HepG2 (cell line): ENCODE measurements around the gene ANKRD11. TPM values are rescaled to one million over a fixed set of nuclear protein-coding genes. Genes with fewer than 3 reads are reported as not detected.

Source experiments
- ADNP ChIP-seq: sonication (generic); formaldehyde crosslinking; IDR thresholded peaks from 2 replicates; pipeline ENCODE4 v1.4.0; 2020; ENCODE audit warnings: missing genetic modification reagents
- AHR ChIP-seq: IDR thresholded peaks from 2 replicates; pipeline ENCODE4 v1.6.1; 2018; ENCODE audit warnings: missing genetic modification reagents, missing compliant biosample characterization
- ATRX ChIP-seq: sonication (generic); formaldehyde crosslinking; IDR thresholded peaks from 2 replicates; pipeline ENCODE4 v1.4.0; 2020; ENCODE audit warnings: missing genetic modification reagents, borderline replicate concordance
- ERF ChIP-seq: IDR thresholded peaks from 2 replicates; pipeline ENCODE4 v1.6.1; 2018; ENCODE audit warnings: missing biosample characterization, missing genetic modification reagents
- EZH2 ChIP-seq: conservative IDR thresholded peaks from 2 replicates; pipeline ENCODE4 v1.6.1; 2012; ENCODE audit warnings: mild to moderate bottlenecking, low read depth, low read length, moderate library complexity
- GATA4 ChIP-seq: sonication (generic); IDR thresholded peaks from 2 replicates; pipeline ENCODE4 v1.6.1; 2016; ENCODE audit warnings: antibody characterized with exemption, low read depth, borderline replicate concordance
- HNF4A ChIP-seq: sonication (generic); formaldehyde crosslinking; IDR thresholded peaks from 2 replicates; pipeline ENCODE4 v1.4.0; 2020; ENCODE audit warnings: missing genetic modification reagents
- KAT7 ChIP-seq: IDR thresholded peaks from 2 replicates; pipeline ENCODE4 v1.6.1; 2018; ENCODE audit warnings: borderline replicate concordance, missing compliant biosample characterization
- PHF21A ChIP-seq: sonication (generic); formaldehyde crosslinking; IDR thresholded peaks from 2 replicates; pipeline ENCODE4 v1.5.0; 2020; ENCODE audit warnings: mild to moderate bottlenecking, missing genetic modification reagents
- POLR2A ChIP-seq, 2 experiments: IDR thresholded peaks; 2 replicates each; pipeline ENCODE4 v1.6.1; 2011; ENCODE audit warnings: low read depth in 2 of 2, low read length in 2 of 2, mild to moderate bottlenecking in 1 of 2, moderate library complexity in 1 of 2; ENCODE audit not compliant: insufficient read depth in 1 of 2
- SAP130 ChIP-seq: IDR thresholded peaks from 2 replicates; pipeline ENCODE4 v1.6.1; 2016; ENCODE audit warnings: low read depth
- SP1 ChIP-seq, 2 experiments: fragments of 450-650 bp in 1 of 2; sonication (generic) in 1 of 2; formaldehyde crosslinking in 1 of 2; IDR thresholded peaks; 2 replicates each; pipeline versions ENCODE4 v1.4.0 to v1.6.1; 2016 to 2020; ENCODE audit warnings: missing genetic modification reagents in 1 of 2
- SP4 ChIP-seq: sonication (generic); formaldehyde crosslinking; IDR thresholded peaks from 2 replicates; pipeline ENCODE4 v1.8.1; 2023; ENCODE audit warnings: mild to moderate bottlenecking, missing genetic modification reagents
- TEAD3 ChIP-seq: optimal IDR thresholded peaks from 2 replicates; pipeline ENCODE3; 2016; ENCODE audit warnings: borderline replicate concordance
- ZBTB8A ChIP-seq: sonication (generic); formaldehyde crosslinking; IDR thresholded peaks from 2 replicates; pipeline ENCODE4 v1.4.0; 2020; ENCODE audit warnings: mild to moderate bottlenecking, low read depth, missing genetic modification reagents, borderline replicate concordance
- ZNF382 ChIP-seq: sonication (generic); formaldehyde crosslinking; IDR thresholded peaks from 2 replicates; pipeline ENCODE4 v1.5.0; 2020; ENCODE audit warnings: missing genetic modification reagents, mild to moderate bottlenecking, borderline replicate concordance
- ZSCAN25 ChIP-seq: sonication (generic); formaldehyde crosslinking; IDR thresholded peaks from 2 replicates; pipeline ENCODE4 v1.8.0; 2022; ENCODE audit warnings: mild to moderate bottlenecking, missing genetic modification reagents
- polyA plus RNA-seq, 8 experiments: library from polyadenylated mRNA; depleted of rRNA in 3 of 8; stranded (reverse) in 7 of 8; unstranded in 1 of 8; fragments of >200 nt; fragmentation: Illumina TruSeq in 4 of 8; extraction: Trizol in 4 of 8; gene quantifications; 2 replicates each; pipeline versions ENCODE4 v1.2.1 to v1.2.3, GENCODE V29; 2011 to 2016; ENCODE audit warnings: low read depth in 4 of 8, missing spikeins in 1 of 8, mixed read lengths in 1 of 8; ENCODE audit not compliant: insufficient read depth in 1 of 8
- total RNA-seq, 5 experiments: library from RNA; depleted of rRNA; stranded (reverse); fragments of >200 nt; fragmentation: Illumina TruSeq; extraction: Trizol; gene quantifications; 2 replicates each; pipeline ENCODE4 v1.2.3, GENCODE V29; 2016; ENCODE audit warnings: low read depth in 1 of 5
- TF ChIP-seq, protein P1 (sequence below): sonication (generic); formaldehyde crosslinking; IDR thresholded peaks from 2 replicates; pipeline ENCODE4 v1.8.1; 2022; ENCODE audit warnings: low read depth, mild to moderate bottlenecking, missing genetic modification reagents
- TF ChIP-seq, protein P2 (sequence below): sonication (generic); formaldehyde crosslinking; IDR thresholded peaks from 2 replicates; pipeline ENCODE4 v1.4.0; 2020; ENCODE audit warnings: low read depth, mild to moderate bottlenecking, missing genetic modification reagents
- TF ChIP-seq, protein P3 (sequence below): sonication (generic); formaldehyde crosslinking; IDR thresholded peaks from 2 replicates; pipeline ENCODE4 v1.4.0; 2020; ENCODE audit warnings: mild to moderate bottlenecking, missing genetic modification reagents
- TF ChIP-seq, protein P4 (sequence below): sonication (generic); formaldehyde crosslinking; IDR thresholded peaks from 2 replicates; pipeline ENCODE4 v1.8.0; 2022; ENCODE audit warnings: missing genetic modification reagents, mild to moderate bottlenecking, borderline replicate concordance

The ANKRD11 gene
- total and polyA plus RNA-seq, 2 of the 13 experiments (the other 11 are each of a cell fraction or from before 2014, with no cell fraction given): 21.4 to 38.4 TPM

DNA sequence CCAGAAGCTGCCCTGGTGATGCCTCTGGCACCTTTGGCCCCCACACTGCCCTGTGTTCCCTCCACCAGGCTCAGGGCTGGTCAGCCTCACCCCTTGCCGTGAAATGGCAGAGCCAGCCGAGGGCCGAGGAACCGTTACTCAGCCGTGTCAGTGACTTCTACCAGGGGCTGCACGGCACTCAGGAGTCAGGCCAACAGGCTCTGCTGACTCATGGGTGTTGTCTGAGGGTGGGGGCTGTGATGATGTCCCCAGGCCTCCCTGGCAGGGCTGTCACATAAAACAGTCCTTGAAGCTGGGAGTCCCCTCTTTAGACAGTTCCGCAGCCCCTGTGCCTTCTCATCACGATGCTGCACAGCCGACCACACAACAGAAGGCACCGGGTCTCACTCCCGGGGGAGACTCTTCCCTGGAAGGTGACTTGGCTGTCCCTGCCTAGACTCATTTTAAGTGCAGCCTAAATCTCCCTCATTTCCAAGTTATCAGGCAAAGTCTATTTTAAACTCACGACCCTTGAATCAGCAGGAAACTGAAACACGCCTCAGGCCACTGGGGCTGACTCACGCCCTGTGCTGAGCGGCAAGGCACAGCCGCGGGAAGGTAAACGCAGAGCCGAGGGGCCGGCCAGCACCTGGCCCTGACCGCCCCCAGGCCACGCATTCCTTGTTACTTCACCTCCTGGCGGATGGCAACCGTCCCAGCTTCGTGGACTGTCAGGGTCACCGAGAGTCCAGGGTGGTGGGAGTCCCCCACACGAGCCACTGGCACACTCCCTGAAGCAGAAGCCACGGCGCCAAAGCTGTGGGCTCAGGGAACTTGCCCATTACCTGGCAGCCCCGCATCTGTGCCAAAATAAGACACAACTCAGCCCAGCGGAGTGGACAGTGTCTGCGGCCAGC lies 170.2 kb downstream of the ANKRD11 start (continued):
- TF ChIP-seq ZSCAN25 (CRISPR knock-in tag): 0 out of 2 replicates have a peak, but pooled peaks have one; percentile 27
- TF ChIP-seq, protein P1, sequence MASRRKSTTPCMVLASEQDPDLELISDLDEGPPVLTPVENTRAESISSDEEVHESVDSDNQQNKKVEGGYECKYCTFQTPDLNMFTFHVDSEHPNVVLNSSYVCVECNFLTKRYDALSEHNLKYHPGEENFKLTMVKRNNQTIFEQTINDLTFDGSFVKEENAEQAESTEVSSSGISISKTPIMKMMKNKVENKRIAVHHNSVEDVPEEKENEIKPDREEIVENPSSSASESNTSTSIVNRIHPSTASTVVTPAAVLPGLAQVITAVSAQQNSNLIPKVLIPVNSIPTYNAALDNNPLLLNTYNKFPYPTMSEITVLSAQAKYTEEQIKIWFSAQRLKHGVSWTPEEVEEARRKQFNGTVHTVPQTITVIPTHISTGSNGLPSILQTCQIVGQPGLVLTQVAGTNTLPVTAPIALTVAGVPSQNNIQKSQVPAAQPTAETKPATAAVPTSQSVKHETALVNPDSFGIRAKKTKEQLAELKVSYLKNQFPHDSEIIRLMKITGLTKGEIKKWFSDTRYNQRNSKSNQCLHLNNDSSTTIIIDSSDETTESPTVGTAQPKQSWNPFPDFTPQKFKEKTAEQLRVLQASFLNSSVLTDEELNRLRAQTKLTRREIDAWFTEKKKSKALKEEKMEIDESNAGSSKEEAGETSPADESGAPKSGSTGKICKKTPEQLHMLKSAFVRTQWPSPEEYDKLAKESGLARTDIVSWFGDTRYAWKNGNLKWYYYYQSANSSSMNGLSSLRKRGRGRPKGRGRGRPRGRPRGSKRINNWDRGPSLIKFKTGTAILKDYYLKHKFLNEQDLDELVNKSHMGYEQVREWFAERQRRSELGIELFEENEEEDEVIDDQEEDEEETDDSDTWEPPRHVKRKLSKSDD (CRISPR knock-in tag): no peak
- TF ChIP-seq ZBTB8A (CRISPR knock-in tag): no peak
- TF ChIP-seq ZNF382: no peak
- TF ChIP-seq, protein P2, sequence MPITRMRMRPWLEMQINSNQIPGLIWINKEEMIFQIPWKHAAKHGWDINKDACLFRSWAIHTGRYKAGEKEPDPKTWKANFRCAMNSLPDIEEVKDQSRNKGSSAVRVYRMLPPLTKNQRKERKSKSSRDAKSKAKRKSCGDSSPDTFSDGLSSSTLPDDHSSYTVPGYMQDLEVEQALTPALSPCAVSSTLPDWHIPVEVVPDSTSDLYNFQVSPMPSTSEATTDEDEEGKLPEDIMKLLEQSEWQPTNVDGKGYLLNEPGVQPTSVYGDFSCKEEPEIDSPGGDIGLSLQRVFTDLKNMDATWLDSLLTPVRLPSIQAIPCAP (CRISPR knock-in tag): no peak
- no peak for TF ChIP-seq AHR (CRISPR knock-in tag)
- TF ChIP-seq PHF21A (CRISPR knock-in tag): no peak
- TF ChIP-seq KAT7: no peak
- TF ChIP-seq SP4 (CRISPR knock-in tag): peak; percentile 17; the same call in 1 of the 2 replicates
- peak; percentile 44 for TF ChIP-seq HNF4A (CRISPR knock-in tag)
- 0 out of 2 replicates have a peak, but pooled peaks have one; percentile 34 for TF ChIP-seq ERF
- no peak for TF ChIP-seq SP1 (IDR thresholded peaks at IDR 0.05)
- TF ChIP-seq SP1 (CRISPR knock-in tag; IDR thresholded peaks at IDR 0.05): no peak
- TF ChIP-seq GATA4: no peak
- no peak for TF ChIP-seq ADNP (CRISPR knock-in tag)
- no peak for TF ChIP-seq ATRX (CRISPR knock-in tag)
- TF ChIP-seq, protein P3, sequence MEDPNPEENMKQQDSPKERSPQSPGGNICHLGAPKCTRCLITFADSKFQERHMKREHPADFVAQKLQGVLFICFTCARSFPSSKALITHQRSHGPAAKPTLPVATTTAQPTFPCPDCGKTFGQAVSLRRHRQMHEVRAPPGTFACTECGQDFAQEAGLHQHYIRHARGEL (CRISPR knock-in tag): 0 out of 2 replicates have a peak, but pooled peaks have one; percentile 36
- peak; percentile 75 for TF ChIP-seq TEAD3 (CRISPR knock-in tag)
- TF ChIP-seq, protein P4, sequence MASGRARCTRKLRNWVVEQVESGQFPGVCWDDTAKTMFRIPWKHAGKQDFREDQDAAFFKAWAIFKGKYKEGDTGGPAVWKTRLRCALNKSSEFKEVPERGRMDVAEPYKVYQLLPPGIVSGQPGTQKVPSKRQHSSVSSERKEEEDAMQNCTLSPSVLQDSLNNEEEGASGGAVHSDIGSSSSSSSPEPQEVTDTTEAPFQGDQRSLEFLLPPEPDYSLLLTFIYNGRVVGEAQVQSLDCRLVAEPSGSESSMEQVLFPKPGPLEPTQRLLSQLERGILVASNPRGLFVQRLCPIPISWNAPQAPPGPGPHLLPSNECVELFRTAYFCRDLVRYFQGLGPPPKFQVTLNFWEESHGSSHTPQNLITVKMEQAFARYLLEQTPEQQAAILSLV (CRISPR knock-in tag): no peak
- no peak for TF ChIP-seq EZH2
- 0 out of 4 replicates have a peak, but pooled peaks of 1 of the 2 experiments have one; percentile 7 for TF ChIP-seq POLR2A (IDR thresholded peaks at IDR 0.05; ENCODE audit: insufficient read depth in 1 of 2, low read depth in 2 of 2, low read length in 2 of 2)
- TF ChIP-seq SAP130 (CRISPR knock-in tag): peak; percentile 84
